Vagina (tissue), 2 donors: ENCODE data around the gene MAST4.

Experiments
- POLR2AphosphoS5 ChIP-seq, 2 donors: sonication (generic); formaldehyde crosslinking; IDR thresholded peaks; one replicate each; pipeline ENCODE4 v1.9.0; 2017; ENCODE audit warnings: antibody characterized with exemption in 2 of 2, mild to moderate bottlenecking in 2 of 2, low read depth in 1 of 2; ENCODE audit not compliant: insufficient read depth in 1 of 2
- TF ChIP-seq, protein P1 (sequence below), 3 experiments: fragments of 450-650 bp in 2 of 3; fragments of 200-600 bp in 1 of 3; sonication (generic) in 1 of 3; IDR thresholded peaks; one replicate each; pipeline ENCODE4 v1.5.1; 2017 to 2019; ENCODE audit warnings: antibody characterized with exemption in 3 of 3, mild to moderate bottlenecking in 2 of 3, moderate library complexity in 2 of 3

- TF ChIP-seq, protein P1, sequence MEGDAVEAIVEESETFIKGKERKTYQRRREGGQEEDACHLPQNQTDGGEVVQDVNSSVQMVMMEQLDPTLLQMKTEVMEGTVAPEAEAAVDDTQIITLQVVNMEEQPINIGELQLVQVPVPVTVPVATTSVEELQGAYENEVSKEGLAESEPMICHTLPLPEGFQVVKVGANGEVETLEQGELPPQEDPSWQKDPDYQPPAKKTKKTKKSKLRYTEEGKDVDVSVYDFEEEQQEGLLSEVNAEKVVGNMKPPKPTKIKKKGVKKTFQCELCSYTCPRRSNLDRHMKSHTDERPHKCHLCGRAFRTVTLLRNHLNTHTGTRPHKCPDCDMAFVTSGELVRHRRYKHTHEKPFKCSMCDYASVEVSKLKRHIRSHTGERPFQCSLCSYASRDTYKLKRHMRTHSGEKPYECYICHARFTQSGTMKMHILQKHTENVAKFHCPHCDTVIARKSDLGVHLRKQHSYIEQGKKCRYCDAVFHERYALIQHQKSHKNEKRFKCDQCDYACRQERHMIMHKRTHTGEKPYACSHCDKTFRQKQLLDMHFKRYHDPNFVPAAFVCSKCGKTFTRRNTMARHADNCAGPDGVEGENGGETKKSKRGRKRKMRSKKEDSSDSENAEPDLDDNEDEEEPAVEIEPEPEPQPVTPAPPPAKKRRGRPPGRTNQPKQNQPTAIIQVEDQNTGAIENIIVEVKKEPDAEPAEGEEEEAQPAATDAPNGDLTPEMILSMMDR (IDR thresholded peaks at IDR 0.05): no peak
- TF ChIP-seq POLR2AphosphoS5 (IDR thresholded peaks at IDR 0.05; ENCODE audit: insufficient read depth in 1 of 2, low read depth in 1 of 2): no peak
These were observed 281.6 kb downstream of the MAST4 start for GRCh38 chr5:66877843-66878242.
